ENCODE data around the gene NRN1L. TPM values are rescaled to one million over a fixed set of nuclear protein-coding genes. Genes with fewer than 3 reads are reported as not detected.

Gene NRN1L
- total and polyA plus RNA-seq, 7 donors: 1.1 TPM; not detected in 6

GRCh38 chr16:67878232-67878631, 6.5 kb upstream of the NRN1L start:
- Histone ChIP-seq H3K36me3 (peaks cover 63 to 75% (median 68%) of the 10 kb centered on the region in 4 donors), H3K27me3 (no peaks in the 10 kb centered on the region), H3K4me3 (no peak overlapping the region), H3K9me3 (no peaks in the 10 kb centered on the region), H3K27ac (no peak overlapping the region), H3K4me1 (peaks cover 0 to 34% (median 28%) of the 10 kb centered on the region in 4 donors)
- WGBS, 2 donors: 94 to 95% methylated on average over 6 of the region's 6 CpGs
- intact Hi-C loops (cut with DNase I): no loop called here
- no peak for TF ChIP-seq EP300 (IDR thresholded peaks at IDR 0.05)
- DNase-seq: no peak

- DNase-seq: no peak
- Histone ChIP-seq H3K9me3 (no peaks in the 10 kb centered on the region), H3K27me3 (no peaks in the 10 kb centered on the region), H3K27ac (no peak overlapping the region), H3K4me1 (peaks cover 0 to 29% (median 24%) of the 10 kb centered on the region in 4 donors), H3K4me3 (no peak overlapping the region), H3K36me3 (peaks cover 66 to 79% (median 73%) of the 10 kb centered on the region in 4 donors)
- TF ChIP-seq POLR2A (IDR thresholded peaks at IDR 0.05) (no peak), POLR2AphosphoS5 (IDR thresholded peaks at IDR 0.05) (no peak)
- TF ChIP-seq, protein P1, sequence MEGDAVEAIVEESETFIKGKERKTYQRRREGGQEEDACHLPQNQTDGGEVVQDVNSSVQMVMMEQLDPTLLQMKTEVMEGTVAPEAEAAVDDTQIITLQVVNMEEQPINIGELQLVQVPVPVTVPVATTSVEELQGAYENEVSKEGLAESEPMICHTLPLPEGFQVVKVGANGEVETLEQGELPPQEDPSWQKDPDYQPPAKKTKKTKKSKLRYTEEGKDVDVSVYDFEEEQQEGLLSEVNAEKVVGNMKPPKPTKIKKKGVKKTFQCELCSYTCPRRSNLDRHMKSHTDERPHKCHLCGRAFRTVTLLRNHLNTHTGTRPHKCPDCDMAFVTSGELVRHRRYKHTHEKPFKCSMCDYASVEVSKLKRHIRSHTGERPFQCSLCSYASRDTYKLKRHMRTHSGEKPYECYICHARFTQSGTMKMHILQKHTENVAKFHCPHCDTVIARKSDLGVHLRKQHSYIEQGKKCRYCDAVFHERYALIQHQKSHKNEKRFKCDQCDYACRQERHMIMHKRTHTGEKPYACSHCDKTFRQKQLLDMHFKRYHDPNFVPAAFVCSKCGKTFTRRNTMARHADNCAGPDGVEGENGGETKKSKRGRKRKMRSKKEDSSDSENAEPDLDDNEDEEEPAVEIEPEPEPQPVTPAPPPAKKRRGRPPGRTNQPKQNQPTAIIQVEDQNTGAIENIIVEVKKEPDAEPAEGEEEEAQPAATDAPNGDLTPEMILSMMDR (IDR thresholded peaks at IDR 0.05): no peak
- intact Hi-C loops (cut with DNase I): no loop called here
- 95 to 97% methylated on average over 9 of the region's 9 CpGs for WGBS, 2 donors
These were observed 5.8 kb upstream of the NRN1L start for GRCh38 chr16:67878846-67879245.

- Histone ChIP-seq H3K9me3 (no peaks in the 10 kb centered on the region), H3K27ac (no peak overlapping the region), H3K4me1 (peaks cover 0 to 26% (median 22%) of the 10 kb centered on the region in 4 donors), H3K4me3 (no peak overlapping the region), H3K36me3 (peaks cover 66 to 81% (median 73%) of the 10 kb centered on the region in 4 donors), H3K27me3 (no peaks in the 10 kb centered on the region)
- intact Hi-C loops (cut with DNase I): no loop called here
- 94% methylated on average over 12 of the region's 12 CpGs for WGBS, 2 donors
- DNase-seq: no peak
- TF ChIP-seq POLR2AphosphoS5 (IDR thresholded peaks at IDR 0.05): no peak
- no peak for TF ChIP-seq POLR2A (IDR thresholded peaks at IDR 0.05)
- TF ChIP-seq, protein P1 (IDR thresholded peaks at IDR 0.05): no peak
- no peak for TF ChIP-seq EP300 (IDR thresholded peaks at IDR 0.05)
These were observed 5.2 kb upstream of the NRN1L start for GRCh38 chr16:67879462-67879861.

DNA sequence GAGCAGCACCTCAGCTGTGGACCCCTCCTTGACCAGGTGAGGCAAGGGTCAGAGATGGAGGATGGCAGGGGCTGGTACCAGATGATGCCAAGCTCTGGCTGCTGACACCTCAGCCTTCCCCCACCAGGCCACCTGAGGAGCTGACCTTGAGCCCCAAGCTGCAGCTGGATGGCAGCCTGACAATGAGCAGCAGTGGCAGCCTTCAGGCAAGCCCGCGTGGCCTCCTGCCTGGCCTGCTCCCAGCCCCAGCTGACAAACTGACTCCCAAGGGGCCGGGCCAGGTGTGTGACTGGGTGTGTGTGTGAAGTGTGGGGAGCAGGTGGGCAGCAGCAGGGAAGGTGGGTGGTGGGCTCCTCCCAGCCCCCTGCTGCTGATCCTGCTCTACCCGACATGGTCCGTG, 4.7 kb upstream of the NRN1L start:
- H3K27me3 ChIP-seq: no peaks in the 10 kb centered on the region
- intact Hi-C loops (cut with DNase I): loop anchor here (5.0 kb wide), 1 partner anchor 162 kb away; no protein-coding TSS in a partner anchor
- no peak overlapping the region for H3K4me3 ChIP-seq
- H3K9me3 ChIP-seq: no peaks in the 10 kb centered on the region
- TF ChIP-seq, protein P1 (IDR thresholded peaks at IDR 0.05): no peak
- WGBS, 2 donors: 89 to 96% methylated on average over 5 of the region's 5 CpGs
- no peak for DNase-seq
- peaks cover 66 to 81% (median 73%) of the 10 kb centered on the region in 4 donors for H3K36me3 ChIP-seq
- H3K4me1 ChIP-seq: peaks cover 0 to 25% (median 21%) of the 10 kb centered on the region in 4 donors
- no peak overlapping the region for H3K27ac ChIP-seq

GRCh38 chr16:67880584-67880983, 4.1 kb upstream of the NRN1L start:
- Histone ChIP-seq H3K27me3 (no peaks in the 10 kb centered on the region), H3K36me3 (peaks cover 66 to 81% (median 73%) of the 10 kb centered on the region in 4 donors), H3K4me1 (peaks cover 0 to 21% (median 17%) of the 10 kb centered on the region in 4 donors), H3K27ac (no peak overlapping the region), H3K4me3 (no peak overlapping the region), H3K9me3 (no peaks in the 10 kb centered on the region)
- TF ChIP-seq POLR2A (IDR thresholded peaks at IDR 0.05) (no peak), POLR2AphosphoS5 (IDR thresholded peaks at IDR 0.05) (no peak), EP300 (IDR thresholded peaks at IDR 0.05) (no peak)
- TF ChIP-seq, protein P1 (IDR thresholded peaks at IDR 0.05): no peak
- intact Hi-C loops (cut with DNase I): loop anchor here (5.0 kb wide), 1 partner anchor 162 kb away; no protein-coding TSS in a partner anchor
- 92 to 95% methylated on average over 13 of the region's 13 CpGs for WGBS, 2 donors
- no peak for DNase-seq
